ENCODE results near the gene HDAC4.

The HDAC4 gene

DNA sequence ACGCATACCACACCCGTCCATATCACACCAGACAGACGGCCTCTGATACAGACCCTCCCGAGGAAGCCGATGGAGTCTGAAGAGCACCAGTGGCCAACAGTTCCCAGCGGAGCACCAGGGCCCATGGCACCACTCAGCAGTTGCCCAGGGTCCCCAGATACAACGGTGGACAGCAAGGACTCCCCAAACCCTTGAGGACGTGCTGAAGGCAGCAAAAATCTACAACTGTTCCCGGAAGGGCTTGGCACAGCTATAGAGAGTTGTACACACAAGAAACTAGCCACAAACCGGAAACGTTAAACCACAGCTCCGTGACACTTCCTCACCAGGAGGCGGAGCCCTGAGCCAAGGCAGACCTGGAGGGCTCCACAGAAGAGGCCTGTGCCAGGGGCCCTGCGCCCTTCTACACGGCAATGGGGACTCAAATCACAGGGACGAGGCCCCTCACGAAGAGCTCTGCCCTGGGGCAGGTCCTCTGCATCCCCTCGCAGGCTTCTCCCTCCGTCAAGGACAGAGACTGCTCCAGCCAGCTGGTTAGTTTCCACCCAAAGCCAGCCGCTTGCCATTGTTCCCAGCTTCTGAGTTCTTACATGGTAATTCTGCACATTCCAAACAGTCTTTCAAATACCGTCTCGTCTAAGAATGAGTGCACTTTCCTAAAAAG is 133.4 kb downstream of the HDAC4 start:
- no peak for TF ChIP-seq JUND (IDR thresholded peaks at IDR 0.05; ENCODE audit: low read depth)
- in situ Hi-C loops (cut with HindIII; ENCODE audit: low pct_unique_long_range_greater_than_20kb, low sequenced_read_pairs) = no loop called here
- DNase-seq (ENCODE audit: low read depth in 1 of 2, low spot score in 1 of 2) = peak in 1 of 2 experiments; percentile 72

- no peak for TF ChIP-seq JUND (IDR thresholded peaks at IDR 0.05; ENCODE audit: low read depth)
- in situ Hi-C loops (cut with HindIII; ENCODE audit: low pct_unique_long_range_greater_than_20kb, low sequenced_read_pairs) = no loop called here
- DNase-seq (ENCODE audit: low read depth in 1 of 2, low spot score in 1 of 2) = no peak
Measured at GRCh38 chr2:239266779-239267287, 134.0 kb downstream of the HDAC4 start.

- DNase-seq (ENCODE audit: low read depth in 1 of 2, low spot score in 1 of 2) = no peak
- in situ Hi-C loops (cut with HindIII; ENCODE audit: low pct_unique_long_range_greater_than_20kb, low sequenced_read_pairs) = no loop called here
- no peak for TF ChIP-seq JUND (IDR thresholded peaks at IDR 0.05; ENCODE audit: low read depth)
Measured at GRCh38 chr2:239266434-239266766, 134.4 kb downstream of the HDAC4 start.

- DNase-seq (ENCODE audit: low read depth in 1 of 2, low spot score in 1 of 2) = no peak
- TF ChIP-seq JUND (IDR thresholded peaks at IDR 0.05; ENCODE audit: low read depth) = no peak
- in situ Hi-C loops (cut with HindIII; ENCODE audit: low pct_unique_long_range_greater_than_20kb, low sequenced_read_pairs) = no loop called here
Measured at GRCh38 chr2:239265681-239266433, 135.0 kb downstream of the HDAC4 start.

GRCh38 chr2:239264838-239265651 is 135.8 kb downstream of the HDAC4 start:
- no peak for TF ChIP-seq JUND (IDR thresholded peaks at IDR 0.05; ENCODE audit: low read depth)
- in situ Hi-C loops (cut with HindIII; ENCODE audit: low pct_unique_long_range_greater_than_20kb, low sequenced_read_pairs) = no loop called here
- no peak for DNase-seq (ENCODE audit: low read depth in 1 of 2, low spot score in 1 of 2)

- TF ChIP-seq JUND (IDR thresholded peaks at IDR 0.05; ENCODE audit: low read depth) = no peak
- in situ Hi-C loops (cut with HindIII; ENCODE audit: low pct_unique_long_range_greater_than_20kb, low sequenced_read_pairs) = no loop called here
- DNase-seq (ENCODE audit: low read depth in 1 of 2, low spot score in 1 of 2) = no peak
Measured at GRCh38 chr2:239264492-239264837, 136.4 kb downstream of the HDAC4 start.

DNA sequence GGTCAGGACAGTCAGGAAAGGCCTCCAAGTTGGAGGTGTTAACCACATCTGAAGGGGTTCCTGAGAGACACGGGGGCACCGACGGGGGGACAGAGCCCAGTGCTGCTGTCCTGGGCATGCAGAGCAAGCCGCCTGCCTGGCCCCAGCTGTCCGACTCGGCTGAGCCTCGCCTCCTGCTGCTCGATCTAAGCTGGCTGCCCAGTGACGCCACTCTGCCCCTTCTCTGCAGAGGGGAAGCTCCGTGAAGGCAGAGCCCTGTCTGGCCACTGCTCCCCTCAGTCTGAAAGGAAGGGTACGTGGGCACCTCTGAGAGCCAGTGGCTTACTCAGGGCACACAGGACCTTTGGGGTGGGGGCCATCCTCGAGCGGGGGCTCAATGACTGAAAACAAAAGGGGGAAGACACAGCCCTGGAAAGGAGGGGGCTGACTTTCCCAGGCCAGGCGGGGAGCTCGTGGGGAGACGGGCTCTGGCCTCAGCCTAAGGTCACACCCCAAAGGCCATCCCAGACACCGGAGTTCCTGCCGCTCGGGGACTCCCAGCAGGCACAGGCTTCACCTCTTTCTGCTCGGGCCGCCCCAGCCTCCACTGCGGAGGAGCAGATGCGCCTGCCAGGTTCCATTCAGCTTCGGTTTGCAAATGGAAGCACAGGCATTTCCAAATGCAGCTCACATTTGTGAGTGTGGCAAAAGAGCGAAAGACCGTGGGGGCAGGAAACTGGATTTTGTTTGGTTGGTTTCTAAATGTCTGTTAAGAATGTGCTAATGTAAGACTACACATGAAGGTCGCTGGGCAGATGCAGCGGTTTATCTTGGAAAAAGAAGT is 136.9 kb downstream of the HDAC4 start:
- no peak for TF ChIP-seq JUND (IDR thresholded peaks at IDR 0.05; ENCODE audit: low read depth)
- no peak for DNase-seq (ENCODE audit: low read depth in 1 of 2, low spot score in 1 of 2)
- in situ Hi-C loops (cut with HindIII; ENCODE audit: low pct_unique_long_range_greater_than_20kb, low sequenced_read_pairs) = no loop called here

GRCh38 chr2:239263231-239263630 is 137.6 kb downstream of the HDAC4 start:
- in situ Hi-C loops (cut with HindIII; ENCODE audit: low pct_unique_long_range_greater_than_20kb, low sequenced_read_pairs) = no loop called here
- TF ChIP-seq JUND (IDR thresholded peaks at IDR 0.05; ENCODE audit: low read depth) = no peak
- DNase-seq (ENCODE audit: low read depth in 1 of 2, low spot score in 1 of 2) = no peak

DNA sequence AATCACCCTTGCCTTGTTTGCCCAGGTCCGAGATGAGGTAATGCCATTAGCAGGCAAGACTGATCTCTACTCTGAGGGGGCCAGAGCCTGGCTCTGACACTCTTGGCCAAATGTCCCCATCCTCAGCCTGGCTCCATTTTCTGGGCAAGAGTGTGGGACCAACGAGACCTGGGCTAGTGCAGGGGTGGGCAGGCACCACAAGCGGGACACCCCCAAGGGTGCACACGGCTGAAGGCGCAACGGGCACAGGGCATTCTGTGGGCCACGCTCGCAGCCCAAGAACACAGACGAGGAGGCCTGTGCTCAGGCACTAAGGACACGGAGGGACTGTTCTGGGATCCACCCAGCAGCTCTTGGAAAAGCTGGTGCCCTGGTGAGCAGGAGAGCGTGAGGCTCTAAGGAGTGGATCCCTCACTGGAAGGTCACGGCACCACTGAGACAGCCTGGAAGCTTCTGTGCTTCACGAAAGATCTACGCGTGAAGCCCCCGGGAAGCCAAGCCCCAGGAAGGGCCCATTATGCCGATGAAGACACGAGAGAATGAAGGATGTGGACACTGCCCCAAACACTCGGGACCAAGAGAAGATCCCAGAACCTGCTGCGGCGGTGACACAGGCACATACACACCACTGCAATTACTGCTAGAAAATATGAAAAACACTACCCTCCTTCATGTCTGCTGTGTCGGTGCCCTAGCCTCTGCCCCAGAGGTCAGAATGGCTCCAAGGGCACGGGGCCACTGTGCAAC is 138.2 kb downstream of the HDAC4 start:
- in situ Hi-C loops (cut with HindIII; ENCODE audit: low pct_unique_long_range_greater_than_20kb, low sequenced_read_pairs) = no loop called here
- no peak for DNase-seq (ENCODE audit: low read depth in 1 of 2, low spot score in 1 of 2)
- no peak for TF ChIP-seq JUND (IDR thresholded peaks at IDR 0.05; ENCODE audit: low read depth)

DNA sequence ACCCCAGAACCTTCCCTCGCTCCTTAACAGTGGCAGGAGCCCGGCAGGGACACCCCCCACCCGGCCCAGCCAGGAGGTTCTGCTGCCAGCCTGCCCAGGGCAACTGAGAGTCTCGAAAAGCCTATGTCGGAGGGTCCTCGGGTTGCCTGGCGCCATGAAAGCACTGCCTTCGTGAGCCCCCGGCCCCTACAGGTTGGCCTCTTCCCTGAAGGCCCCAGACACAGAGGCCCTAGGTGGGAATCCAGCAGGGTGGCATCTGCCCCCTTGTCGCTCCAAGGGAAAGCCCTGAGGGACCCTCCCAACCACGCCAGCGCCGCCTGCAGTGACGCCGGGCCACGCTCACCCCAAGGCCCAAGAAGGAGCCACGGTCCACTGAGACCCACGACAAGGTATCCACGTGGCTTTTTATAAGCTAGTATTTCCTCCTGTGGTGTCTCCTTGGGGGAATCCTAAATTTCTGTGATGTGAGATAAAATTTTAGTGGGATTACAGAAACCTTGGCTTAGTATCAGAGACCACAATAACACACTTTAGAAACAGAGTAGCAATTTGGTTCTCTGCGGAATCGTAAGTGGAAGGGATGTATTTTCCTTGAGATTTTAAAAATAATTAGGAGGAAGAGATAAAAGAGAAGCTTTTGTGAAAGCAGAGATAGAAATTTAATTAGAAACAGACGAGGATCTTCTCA is 138.9 kb downstream of the HDAC4 start:
- in situ Hi-C loops (cut with HindIII; ENCODE audit: low pct_unique_long_range_greater_than_20kb, low sequenced_read_pairs) = no loop called here
- no peak for DNase-seq (ENCODE audit: low read depth in 1 of 2, low spot score in 1 of 2)
- TF ChIP-seq JUND (IDR thresholded peaks at IDR 0.05; ENCODE audit: low read depth) = no peak

DNA sequence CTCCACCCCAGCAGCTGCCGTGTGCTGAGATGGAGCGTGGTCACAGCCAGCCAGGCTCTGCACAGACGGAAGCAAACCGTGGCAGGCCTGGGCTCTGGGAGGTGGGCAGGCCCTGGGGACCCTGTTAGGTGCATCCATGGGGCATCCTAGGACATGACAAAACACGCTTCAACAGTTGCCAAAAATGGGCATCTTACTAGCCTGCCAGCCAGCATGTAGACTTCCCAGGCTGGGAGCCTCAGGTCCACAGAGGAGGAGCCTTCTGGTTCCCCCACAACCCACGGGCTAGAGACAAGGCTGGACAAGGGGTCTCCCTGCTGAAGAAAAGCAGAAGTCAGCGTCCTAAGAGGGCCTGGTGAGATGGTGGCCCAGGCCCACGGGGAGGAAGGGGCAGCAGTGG is 139.5 kb downstream of the HDAC4 start:
- no peak for DNase-seq (ENCODE audit: low read depth in 1 of 2, low spot score in 1 of 2)
- no peak for TF ChIP-seq JUND (IDR thresholded peaks at IDR 0.05; ENCODE audit: low read depth)
- in situ Hi-C loops (cut with HindIII; ENCODE audit: low pct_unique_long_range_greater_than_20kb, low sequenced_read_pairs) = no loop called here
